Limb (tissue), 2 donors: ENCODE data around the gene STRADB.
"Not testable (repeated sequence)": the region's sequence is repeated elsewhere in the genome, so short reads cannot be mapped to it uniquely, and the experiment has no call there.

Experiments used
- DNase-seq, 2 donors: peaks; one replicate each; pipeline ENCODE4 v3.0.0-alpha.2; 2016; ENCODE audit errors: extremely low spot score in 2 of 2

The STRADB gene

DNA sequence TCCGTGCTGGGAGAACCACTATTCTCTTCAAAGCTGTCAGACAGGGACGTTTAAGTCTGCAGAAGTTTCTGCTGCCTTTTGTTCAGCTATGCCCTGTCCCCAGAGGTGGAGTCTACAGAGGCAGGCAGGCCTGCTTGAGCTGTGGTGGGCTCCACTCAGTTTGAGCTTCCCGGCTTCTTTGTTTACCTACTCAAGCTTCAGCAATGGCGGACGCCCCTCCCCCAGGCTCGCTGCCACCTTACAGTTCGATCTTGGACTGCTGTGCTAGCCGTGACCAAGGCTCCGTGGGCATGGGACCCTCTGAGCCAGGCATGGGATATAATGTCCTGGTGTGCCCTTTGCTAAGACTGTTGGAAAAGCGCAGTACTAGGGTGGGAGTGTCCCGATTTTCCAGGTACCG lies 21.2 kb upstream of the STRADB start:
- DNase-seq: not testable (repeated sequence)

DNA sequence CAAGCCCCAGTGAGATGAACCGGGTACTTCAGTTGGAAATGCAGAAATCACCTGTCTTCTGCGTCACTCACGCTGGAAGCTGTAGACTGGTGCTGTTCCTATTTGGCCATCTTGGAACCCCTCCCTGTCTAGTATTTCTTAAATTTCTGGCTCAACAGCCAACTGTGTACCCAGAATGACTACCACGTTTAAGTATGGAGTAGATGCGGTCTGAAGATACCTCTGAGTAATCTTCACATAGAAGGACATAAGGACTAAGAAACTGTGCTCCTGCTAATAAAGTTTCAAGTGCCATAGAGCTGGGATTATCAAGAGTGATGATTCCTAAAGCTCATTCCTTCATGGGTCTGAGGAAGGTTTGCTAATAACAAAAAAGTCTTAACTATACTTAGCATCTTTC lies 20.7 kb upstream of the STRADB start:
- no peak for DNase-seq

DNA sequence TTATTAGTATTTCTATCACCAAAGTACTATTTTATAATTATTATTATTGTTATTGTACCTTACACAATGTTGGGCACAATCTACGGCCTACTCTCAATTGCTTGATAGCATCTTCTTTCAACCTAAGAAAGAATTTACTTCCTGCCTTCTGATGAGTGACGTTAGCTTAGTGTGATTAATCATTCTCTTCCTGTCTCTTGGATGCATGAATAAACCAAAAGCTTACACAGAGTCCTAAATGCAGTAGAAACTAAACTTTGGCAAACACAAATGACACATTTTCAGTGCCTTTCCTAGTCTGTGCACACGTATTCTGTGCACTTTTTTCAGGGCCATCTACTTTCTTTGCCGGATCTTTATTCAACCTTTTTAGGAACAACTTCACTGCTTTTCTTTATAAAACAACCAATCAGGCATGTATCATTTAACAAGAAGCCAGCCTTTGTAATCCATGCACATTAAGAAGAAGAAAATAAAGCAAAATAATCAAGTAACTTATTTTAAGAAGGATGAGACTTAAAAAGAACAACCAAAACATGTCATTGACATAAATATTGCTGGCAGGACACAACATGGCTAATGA lies 19.4 kb upstream of the STRADB start:
- no peak for DNase-seq

DNA sequence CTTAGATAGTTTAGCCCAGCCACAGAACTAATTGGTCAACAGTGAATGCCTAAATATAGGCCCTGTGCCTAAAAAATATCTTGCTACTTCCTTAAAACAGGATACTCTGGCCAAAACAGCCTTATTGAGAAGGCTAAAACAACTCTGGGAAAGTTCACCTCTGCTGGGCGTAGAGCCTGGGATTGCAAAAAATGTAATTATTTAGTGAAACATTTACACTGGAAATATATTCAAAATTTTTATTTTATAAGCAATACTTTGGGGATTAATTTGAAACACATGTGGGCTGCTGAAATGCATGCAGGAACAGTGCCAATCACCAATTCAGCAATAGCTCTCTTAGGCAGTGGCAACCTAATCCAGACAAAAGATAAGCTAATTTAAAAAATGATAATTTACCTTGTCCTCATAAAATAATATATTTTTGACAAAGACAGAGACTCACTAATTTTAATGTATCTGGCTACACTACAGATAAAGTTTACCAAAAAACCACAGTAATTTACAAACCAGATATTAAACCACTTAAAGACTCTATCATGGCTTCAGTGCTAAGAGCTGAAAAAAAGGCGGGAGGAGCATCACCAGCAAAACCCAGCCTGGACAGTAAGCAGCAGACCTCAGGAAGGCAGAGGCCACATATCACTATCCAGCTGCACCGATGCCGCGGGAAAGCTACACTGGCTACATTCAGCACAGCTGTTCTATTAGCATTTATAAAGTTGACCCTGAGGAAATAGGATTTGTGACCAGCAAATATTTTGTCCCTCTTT lies 18.7 kb upstream of the STRADB start:
- DNase-seq: peak in 1 of 2 donors; percentile 44

DNA sequence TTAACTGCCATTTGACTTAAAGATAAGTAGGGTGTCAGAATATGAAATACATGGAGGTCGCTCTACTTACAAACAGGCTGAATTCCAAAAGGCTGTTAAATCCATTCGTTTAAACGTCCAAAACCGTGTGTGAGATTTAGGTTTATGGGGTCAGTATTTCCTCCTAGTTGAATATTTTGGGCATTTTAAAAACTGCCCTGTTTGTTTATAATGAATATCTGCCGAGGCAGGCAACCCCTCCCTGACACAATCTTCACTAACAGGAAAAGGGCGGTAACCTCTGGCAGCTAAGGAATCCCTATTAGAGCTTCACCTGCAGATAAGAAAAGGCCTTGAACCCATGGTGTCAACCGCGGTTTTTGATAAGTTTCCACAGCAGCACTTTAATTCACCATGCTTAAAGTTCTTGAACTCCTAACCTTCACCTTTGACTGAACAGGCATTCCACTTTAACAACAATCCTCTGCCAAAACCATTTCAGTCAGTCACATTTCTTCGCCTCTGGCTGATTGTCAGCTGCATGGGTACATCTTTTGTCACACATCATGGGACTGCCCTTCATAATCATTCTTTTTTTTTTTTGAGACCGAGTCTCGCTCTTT lies 18.0 kb upstream of the STRADB start:
- no peak for DNase-seq

DNA sequence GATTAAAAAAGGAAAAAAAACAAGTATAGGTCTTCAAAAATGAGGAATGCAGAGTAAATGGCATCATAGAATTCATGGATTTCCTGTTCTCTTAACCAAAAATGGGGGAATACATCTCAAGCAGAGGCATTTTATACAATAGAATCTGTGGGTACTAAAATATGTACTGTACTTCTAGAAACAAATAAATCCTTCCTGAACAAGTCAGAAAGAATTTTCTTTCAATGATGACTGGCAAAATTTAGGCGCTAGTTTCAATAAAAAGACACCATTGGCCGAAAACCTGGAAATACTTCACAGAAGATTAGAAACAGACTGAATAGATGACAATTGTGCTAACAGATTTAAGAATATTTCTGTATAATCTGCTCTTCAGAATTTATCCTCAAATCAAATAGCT lies 15.4 kb upstream of the STRADB start:
- no peak for DNase-seq

DNA sequence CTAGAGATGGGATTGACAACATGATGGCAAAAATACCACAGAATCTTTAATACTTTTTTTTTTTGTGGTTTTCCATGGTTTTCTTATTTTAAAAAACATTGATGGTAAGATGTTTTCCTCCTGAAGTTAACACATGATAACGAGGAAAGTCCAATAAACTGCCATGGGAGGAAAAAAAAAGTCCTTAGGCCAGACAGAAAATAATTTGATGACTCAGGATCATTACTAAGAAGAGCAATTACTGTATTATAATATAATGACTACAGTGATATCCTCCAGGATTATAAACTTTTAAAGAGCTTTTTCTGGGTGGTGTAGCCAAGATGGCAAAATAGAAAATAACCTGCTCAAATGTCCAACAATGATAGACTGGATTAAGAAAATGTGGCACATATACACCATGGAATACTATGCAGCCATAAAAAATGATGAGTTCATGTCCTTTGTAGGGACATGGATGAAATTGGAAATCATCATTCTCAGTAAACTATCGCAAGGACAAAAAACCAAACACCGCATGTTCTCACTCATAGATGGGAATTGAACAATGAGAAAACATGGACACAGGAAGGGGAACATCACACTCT lies 12.1 kb upstream of the STRADB start:
- DNase-seq: not testable (repeated sequence)

DNA sequence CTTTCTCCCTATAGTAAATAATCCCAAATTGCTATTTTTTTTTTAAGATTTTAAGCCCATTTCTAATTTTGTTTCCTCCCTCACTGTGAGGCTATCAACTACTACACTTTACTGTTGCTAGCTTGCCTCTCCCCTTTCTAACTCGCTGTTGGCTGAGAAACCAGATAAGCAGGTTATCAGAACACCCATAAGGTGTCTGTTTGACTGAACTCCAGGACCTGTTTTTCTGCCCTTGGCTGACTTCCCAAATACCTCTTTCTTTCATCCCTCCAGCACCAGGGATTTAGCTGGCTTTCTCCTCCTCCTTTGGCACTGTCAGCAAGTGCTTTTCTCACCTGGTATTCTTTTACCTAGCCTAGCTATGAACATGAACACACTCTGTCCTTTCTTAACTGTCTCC lies 11.4 kb upstream of the STRADB start:
- DNase-seq: no peak

DNA sequence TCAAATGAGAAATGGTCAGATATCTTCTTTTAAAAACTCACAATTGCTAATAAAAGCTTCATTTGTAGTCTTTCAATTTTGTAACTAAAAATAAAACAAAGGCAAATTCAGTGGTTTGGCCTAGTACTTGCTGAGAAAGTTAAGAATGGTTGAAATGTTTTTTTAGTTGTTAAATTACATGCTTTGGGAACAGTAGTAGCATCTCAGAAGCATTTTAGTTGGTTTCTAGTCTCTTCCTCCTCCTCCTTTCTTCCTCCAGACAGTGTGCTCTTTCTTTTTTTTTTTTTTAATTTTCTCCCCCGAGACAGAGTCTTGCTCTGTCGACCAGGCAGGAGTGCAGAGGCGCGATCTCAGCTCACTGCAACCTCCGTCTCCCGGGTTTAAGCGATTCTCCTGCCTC lies 10.1 kb upstream of the STRADB start:
- DNase-seq: no peak

DNA sequence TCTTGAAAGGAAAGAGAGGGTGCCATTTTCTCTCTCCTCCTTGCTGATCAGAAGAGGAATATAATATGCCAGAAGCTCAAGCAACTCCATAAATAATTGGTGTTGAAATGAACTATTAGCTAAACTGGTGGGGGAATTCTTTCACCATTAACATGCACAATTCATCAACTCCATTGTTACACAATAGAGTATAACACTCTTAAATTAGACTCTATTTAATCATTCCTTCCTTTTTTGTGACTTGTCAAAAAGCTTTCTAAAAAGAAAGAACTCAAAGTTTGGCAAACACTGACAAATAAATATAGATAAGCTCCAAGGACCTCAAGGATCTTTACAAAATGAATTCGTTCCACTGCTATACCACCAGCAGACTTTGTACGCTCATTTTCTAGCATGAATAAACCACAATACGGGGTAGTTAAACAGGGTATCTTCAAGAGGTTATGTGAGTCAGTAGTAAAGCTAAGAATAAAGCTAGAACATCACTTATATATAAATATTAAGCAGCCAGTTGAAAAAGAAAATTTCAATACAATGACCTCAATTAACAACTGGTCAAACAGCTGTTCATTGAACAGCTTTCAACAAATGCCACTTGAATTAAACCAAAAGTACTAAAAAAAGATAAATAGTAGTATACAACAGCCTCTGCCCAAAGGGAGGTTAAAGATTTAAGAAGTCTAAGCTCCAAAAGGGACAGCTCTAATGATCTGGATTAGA lies 6.6 kb upstream of the STRADB start:
- DNase-seq: no peak

DNA sequence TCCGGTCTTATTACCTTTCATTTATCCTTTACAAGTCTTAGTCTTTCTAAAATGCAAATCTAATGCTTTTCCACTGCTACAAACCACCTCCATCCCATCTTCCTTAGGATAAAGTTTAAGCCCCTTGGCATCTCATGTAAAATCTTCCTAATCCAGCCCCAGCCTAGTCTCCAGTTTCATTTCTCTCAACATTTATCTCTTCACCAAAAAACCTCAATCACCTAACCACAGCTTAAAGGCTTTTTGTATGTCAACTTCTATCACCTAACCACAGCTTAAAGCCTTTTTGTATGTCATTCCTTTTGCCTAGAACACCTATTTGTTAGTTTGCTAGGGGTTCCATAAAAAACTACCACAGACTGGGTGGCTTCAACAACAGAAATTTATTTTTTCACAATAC lies 4.5 kb upstream of the STRADB start:
- DNase-seq: no peak

DNA sequence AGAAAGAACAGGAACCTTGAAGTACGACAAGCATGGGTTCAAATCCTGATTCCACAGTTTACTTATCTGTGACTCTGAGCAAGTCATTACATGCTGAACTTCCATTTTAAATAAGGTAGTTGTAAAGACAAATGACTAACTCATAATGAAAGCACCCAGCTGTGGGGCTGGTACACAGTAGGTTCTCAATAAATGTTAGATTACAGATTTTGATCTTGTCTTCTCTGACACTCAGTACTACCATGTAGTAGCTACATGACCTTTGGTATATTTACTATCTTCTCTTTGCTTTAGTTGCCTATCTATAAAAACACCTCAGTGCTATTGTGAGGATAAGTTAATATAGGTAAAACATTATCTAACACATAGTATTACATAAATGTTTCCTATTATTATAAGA lies 3.5 kb upstream of the STRADB start:
- no peak for DNase-seq

DNA sequence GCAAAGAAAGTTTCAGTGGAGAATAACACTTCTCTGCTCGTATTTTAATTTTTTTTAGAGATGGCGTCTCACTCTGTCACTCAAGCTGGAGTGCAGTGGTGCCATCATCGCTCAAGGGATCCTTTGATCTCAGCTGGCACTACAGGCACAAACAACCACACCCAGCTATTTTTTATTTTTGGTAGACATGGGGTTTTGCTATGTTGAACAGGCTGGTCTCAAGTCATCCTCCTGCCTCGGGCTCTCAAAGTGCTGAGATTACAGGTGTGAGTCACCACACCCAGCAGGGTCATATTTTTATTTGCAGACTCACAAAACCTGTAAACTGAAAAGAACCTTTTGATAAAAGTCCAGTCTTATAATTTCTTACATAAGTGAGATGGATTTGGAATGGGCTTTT lies 2.8 kb upstream of the STRADB start:
- no peak for DNase-seq

DNA sequence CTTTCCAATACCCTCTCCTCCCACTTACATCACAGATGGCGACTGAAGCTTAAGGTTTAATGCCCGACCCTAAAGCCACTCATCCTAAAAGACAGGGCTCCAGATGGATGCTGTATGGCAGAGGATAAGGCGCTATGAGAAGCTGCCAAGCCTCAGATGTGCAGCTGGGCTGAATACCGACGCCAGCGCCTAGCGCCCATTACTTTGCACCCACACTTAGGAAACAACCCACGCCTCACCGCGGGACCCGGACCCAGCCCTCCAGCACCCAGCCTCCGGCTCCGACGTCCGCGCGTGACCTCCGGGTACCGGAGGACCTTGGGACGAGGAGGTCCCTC lies 617 bp upstream of the STRADB start:
- DNase-seq: no peak

DNA sequence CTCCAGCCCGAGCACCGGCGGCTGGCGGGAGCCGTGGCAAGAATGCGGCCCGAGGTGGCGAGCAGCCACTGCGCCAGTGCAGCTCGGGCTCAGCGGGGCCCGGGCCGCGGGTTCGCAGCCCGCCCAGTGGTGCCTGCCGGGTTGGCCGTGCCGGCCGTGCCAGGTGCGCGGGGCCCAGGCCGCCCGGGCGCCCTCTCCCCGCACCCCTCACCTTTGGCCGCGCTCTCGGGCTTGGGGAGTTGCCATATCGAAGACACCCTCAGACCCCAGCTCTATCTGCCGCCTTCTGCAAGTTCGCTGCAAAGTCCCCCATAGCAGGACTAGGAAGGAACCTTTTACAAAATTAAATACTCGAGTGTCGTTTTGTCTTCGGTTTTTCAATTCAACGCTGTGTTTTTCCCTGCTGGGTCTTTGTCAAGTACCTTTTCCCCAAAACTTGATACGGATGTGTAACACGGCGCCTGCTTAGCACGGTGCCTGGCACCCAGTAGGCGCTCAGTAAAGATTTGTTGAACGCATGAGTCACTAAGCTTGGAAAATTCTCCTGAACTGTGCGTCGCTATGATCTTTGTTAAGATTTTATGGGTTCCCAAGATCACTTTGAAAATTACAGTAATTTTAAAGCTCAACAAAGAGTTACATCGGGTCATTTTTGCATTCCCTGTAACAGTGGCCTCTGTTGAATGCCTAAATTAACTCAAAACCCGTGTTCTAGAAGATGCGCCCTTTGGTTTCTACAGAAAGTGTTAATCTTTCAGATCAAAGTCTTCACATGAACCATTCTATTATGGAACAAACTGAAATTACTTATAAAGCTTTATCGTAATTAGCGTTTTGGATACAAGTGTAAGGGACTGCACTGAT lies 750 bp downstream of the STRADB start:
- no peak for DNase-seq

DNA sequence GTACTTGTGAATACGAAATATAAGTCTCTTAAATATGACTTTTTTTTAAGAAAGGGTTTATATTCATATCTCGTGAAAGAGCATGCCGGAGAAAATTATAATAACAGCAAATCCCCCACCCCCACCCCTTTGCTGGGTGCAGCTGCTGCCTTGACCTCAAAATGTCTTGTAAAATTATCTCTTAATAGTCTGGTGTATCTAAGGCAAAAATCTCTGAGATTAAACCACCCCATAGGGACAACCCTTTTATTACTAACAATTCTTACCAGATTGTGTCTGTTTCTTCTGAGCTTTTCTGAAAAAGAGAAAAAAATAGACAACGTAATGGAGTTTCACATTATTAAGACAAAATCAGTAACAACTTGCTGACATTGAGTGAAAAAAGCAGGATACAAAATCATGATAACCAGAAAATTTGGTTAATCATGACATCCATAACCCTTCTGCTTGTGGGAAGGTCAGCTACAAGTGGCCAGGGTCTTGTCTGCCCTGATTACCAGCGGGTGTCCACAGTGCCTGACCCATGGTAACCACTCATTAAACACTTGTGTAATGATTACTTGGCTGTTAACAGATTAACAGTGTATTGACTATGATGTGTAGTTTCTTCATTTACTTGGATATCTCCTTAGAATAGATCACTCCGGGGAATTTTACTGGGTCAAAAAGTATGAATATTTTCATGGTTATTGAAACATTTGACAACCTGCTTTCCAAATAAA lies 1.5 kb downstream of the STRADB start:
- DNase-seq: no peak

DNA sequence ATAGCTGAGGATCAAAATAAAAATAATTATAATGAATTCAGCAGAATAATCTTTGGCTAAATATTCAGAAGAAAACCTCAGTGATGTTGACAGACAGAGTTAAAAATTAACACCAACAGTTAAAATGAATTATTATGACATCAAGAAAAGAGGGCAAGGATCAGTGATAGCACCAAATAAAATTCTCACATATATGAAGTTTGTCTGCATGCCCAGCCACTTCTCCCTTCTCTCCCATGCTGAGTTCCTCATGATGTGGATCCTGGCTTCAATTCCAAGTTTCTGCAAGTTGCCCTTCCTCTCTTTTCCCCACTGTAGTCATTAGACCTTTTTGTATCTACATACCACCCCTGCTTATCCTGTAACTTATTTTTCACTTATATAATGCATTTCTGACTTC lies 6.8 kb downstream of the STRADB start:
- DNase-seq: no peak

DNA sequence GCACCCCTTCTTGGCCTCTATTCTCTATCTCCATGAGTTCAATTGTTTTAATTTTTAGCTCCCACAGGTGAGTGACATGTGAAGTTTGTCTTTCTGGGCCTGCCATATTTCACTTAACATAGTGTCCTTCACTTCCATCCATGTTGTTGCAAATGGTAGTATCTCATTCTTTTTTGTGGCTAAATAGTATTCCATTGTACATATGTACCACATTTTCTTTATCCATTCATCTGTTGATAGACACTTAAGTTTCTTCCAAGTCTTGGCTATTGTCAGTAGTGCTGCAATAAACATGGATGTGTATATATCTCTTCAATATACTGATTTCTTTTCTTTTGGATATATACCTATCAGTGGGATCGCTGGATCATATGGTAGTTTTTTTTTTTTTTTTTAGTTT lies 9.0 kb downstream of the STRADB start:
- DNase-seq: no peak

DNA sequence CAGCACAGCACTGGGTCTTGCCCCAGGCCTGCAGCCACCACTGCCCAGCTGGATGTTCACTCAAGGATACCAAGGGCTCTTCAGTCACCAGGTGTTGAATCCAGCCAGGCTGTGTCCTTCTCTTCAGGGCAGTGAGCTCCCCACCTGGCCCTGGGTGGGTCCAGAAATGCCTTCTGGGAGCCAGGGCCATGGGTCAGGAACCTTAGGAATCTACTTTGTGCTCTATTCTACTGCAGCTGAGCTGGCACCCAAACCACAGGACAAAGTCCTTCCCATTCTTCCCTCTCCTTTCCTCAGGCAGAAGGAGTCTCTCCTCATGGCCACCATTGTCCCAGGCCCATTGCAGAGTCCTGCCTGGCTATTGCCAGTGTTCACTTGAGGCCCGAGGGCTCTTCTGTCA lies 13.0 kb downstream of the STRADB start:
- DNase-seq: no peak

DNA sequence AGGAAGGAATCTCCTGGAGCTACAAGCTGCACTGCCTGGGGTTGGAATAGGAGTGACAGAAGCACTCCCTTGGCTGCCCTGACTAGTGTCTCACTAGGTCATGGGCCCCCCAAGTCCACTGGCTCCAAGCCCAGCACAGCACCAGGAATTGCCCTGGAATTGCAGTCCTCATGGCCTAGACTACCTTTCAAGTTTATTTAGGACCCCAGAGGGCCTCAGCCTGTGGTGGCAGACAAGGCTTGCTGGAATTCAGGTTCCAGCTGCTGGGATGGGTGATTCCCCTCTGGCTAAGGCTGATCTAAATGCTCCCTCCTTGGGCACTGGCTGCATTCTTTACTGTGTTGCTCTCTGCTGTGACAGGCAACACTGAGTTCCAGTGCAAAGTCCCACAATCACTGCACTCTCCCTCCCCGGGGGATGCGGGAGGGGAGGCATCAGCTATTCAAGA lies 14.0 kb downstream of the STRADB start:
- DNase-seq: no peak
